Measurements from ENCODE around the gene NSDHL.

GRCh38 chrX:152817078-152817764, 13.6 kb upstream of the NSDHL start:
- no peak for TF ChIP-seq POLR2A (IDR thresholded peaks at IDR 0.05)
- TF ChIP-seq, protein P1, sequence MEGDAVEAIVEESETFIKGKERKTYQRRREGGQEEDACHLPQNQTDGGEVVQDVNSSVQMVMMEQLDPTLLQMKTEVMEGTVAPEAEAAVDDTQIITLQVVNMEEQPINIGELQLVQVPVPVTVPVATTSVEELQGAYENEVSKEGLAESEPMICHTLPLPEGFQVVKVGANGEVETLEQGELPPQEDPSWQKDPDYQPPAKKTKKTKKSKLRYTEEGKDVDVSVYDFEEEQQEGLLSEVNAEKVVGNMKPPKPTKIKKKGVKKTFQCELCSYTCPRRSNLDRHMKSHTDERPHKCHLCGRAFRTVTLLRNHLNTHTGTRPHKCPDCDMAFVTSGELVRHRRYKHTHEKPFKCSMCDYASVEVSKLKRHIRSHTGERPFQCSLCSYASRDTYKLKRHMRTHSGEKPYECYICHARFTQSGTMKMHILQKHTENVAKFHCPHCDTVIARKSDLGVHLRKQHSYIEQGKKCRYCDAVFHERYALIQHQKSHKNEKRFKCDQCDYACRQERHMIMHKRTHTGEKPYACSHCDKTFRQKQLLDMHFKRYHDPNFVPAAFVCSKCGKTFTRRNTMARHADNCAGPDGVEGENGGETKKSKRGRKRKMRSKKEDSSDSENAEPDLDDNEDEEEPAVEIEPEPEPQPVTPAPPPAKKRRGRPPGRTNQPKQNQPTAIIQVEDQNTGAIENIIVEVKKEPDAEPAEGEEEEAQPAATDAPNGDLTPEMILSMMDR (IDR thresholded peaks at IDR 0.05), result no peak

All from testis (tissue), 2 donors.